ENCODE measurements around the gene OSGIN1.

Gene OSGIN1

DNA sequence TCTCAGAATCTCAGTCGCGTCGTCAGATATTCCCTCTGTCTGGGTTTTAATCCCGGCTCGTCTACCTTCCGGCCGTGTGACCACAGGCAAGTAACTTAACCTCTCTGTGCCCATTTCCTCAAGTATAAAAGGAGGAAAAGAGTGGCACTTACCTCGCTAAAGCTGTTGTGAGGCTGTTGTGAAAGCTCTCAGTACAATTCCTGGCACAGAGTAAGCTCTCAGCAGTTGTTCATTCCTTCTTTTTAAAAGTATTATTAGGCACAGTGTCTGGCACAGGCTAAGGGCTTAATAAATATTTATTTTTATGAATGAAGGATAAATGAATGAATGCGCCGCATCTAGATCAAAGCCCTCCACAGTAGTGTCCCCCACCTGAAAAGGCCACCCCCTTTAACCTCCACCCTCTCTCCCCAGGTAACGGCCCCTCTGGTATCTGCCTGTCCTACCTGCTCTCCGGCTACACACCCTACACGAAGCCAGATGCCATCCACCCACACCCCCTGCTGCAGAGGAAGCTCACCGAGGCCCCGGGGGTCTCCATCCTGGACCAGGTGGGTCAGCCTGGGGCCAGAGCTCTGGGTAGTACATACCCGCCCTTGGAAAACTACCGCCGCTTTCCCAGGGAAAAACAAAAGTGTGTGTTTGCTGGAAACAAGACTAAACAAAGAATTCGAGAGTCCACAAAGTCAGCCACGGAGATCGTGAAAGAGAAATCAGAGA is 6.0 kb downstream of the OSGIN1 start:
- no peak for DNase-seq

DNA sequence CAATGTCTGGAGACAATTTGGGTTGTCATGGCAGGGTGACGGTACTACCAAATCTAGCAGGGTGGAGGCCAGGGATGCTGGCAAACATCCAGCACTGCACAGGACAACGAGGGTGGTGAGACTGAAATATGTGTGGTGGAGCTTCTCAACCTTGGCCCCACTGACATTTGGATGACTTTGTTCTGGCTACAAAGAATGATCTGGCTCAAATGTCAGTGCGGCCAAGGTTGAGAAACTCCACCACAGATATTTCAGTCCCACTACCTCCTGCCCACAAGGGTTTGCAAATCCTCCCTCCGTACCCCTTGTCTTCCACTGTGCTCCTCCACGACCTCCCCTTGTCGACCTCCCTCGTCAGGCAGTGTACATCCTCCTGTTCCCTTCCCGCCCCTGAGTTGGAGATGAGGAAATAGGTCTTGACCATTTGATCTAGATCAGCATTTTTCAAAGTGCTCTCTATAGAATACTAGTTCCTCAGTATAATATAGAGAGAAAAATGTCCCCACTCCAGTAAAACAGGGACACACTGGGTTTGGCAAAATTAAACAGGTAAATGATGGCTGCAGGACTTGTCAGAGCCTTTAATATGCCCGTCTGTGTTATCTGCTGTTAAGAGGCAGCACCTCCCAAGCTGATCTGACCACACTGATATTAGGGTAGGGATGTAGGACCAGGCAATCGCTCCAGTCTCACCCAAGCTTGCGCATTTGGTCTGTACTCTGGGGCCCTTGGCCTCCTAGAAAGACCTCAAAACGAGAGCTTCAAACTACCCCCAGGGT is 6.8 kb downstream of the OSGIN1 start:
- no peak for DNase-seq

DNA sequence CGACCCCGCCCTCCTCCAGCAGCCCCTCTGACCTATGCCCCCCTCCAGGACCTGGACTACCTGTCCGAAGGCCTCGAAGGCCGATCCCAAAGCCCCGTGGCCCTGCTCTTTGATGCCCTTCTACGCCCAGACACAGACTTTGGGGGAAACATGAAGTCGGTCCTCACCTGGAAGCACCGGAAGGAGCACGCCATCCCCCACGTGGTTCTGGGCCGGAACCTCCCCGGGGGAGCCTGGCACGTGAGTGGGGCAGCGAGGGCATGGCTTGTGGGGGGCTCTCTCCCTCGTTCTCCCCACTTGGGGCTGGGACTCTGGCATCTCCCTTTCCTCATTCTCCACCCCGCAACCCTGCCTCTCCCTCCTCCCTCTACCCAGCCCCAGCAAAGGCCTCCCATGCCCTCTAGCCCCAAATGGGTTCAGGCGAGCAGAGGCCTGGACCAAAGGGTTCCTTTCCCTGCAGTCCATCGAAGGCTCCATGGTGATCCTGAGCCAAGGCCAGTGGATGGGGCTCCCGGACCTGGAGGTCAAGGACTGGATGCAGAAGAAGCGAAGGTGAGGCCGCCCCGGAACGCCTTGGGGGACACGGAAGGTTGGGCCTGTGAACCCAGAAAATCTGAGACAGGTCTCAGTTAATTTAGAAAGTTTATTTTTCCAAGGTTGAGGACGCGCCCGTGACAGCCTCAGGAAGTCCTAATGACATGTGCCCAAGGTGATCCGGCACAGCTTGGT is 7.6 kb downstream of the OSGIN1 start:
- no peak for DNase-seq

DNA sequence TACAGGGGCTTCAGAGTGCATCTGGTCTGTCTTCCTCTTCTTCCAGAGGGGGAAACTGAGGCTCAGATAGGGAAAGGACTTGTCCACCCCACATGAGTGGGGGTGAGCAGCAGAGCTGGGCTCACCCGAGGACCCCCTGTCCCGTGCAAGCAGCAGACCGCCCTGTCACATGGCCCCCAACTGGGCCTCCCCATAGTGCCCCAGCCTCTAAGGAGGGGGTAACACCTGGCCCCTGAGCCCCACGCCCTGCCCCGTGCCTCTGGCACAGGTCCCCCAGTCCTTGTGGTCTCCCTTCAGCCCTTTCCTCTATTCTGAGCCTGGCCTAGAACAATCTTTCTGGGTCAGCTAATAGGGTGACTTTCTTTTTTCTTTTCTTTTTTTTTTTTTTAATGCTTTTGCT is 8.6 kb downstream of the OSGIN1 start:
- DNase-seq, result no peak

DNA sequence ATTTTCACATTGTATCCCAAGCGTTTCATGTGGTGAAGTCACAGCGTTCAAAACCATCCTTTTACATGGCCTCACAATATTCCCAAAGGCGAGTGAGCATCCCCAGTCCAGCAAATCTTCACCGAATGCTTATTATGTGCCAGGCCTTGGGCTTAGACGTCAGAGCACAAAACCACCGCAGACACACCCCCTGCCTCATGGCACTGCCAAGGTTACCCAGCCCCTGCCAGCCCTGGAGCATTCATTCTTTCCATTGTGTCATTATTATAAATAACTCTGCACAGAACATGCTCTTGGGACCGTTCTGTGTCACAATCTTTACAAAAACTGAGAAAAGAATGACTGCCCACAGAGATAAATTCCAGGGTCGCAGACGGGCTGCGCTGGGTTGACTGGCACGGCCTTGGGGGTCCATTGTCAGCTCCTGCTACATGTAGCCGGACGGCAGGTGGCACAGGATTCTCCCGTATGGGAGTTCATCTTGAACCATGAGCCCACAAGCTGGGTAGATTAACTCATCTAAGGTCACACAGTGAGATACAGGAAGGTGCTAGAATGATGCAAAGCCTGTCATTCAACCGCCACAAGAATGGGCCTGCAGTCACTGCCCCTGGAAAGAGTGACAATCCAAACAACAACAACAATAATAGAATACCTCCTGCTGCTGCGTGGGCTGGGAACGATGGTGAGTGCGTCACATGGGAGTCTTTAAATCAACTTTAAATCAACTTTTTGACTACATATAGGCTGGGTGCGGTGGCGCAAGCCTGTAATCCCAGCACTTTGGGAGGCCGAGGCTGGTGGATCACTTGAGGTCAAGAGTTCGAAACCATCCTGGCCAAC is 10.5 kb downstream of the OSGIN1 start:
- DNase-seq, result no peak

DNA sequence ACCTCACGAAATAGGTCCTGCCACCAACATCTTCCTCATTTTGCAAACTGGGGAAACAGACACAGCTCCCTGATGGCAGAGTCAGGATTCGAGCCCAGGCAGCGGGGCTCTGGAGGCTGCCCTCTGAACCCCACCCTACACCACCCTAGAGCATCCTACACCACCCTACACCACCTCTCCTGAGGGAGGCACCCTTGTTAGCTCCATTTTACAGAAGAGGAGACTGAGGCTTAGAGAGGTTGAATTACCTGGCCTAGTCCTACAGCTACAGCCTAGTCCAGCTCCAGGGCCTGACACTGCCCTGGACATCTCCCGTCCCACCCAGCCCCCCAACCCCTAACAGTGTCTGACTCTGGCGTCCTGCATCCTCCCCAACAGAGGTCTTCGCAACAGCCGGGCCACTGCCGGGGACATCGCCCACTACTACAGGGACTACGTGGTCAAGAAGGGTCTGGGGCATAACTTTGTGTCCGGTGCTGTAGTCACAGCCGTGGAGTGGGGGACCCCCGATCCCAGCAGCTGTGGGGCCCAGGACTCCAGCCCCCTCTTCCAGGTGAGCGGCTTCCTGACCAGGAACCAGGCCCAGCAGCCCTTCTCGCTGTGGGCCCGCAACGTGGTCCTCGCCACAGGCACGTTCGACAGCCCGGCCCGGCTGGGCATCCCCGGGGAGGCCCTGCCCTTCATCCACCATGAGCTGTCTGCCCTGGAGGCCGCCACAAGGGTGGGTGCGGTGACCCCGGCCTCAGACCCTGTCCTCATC is 11.8 kb downstream of the OSGIN1 start:
- no peak for DNase-seq

DNA sequence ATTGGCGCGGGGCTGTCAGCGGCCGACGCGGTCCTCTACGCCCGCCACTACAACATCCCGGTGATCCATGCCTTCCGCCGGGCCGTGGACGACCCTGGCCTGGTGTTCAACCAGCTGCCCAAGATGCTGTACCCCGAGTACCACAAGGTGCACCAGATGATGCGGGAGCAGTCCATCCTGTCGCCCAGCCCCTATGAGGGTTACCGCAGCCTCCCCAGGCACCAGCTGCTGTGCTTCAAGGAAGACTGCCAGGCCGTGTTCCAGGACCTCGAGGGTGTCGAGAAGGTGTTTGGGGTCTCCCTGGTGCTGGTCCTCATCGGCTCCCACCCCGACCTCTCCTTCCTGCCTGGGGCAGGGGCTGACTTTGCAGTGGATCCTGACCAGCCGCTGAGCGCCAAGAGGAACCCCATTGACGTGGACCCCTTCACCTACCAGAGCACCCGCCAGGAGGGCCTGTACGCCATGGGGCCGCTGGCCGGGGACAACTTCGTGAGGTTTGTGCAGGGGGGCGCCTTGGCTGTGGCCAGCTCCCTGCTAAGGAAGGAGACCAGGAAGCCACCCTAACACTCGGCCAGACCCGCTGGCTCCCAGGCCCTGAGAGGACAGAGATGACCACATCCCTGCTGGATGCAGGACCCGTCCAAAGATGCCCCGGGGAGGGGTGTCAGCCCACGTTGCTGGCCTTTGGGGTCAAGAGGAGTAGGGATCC is 12.6 kb downstream of the OSGIN1 start:
- no peak for DNase-seq

DNA sequence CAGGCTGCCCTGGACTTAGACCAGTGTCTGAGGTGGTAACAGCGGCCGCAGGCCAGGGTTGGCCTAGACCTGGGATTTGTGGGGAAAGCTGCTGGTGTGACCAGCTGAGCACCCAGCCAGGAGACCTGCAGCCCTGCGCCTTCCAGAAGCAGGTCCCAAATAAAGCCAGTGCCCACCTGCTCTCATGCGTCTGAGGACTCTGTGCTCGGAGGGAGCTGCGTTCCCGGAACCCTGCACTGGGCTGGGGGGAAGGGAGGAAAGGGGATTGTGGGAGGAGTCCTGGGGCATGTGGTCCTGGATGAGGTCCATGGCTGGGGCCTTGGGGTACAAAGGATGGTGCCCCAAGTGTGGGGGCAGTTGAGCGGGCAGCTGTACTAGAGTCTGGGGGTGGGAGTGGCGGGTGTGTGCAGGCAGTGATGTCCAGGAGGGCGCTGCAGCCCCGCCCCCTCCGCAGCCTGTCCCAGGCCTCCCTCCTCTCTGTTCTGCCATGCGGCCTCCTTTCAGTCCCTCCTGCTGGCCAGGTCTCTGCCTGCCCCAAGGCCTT is 13.2 kb downstream of the OSGIN1 start:
- no peak for DNase-seq

DNA sequence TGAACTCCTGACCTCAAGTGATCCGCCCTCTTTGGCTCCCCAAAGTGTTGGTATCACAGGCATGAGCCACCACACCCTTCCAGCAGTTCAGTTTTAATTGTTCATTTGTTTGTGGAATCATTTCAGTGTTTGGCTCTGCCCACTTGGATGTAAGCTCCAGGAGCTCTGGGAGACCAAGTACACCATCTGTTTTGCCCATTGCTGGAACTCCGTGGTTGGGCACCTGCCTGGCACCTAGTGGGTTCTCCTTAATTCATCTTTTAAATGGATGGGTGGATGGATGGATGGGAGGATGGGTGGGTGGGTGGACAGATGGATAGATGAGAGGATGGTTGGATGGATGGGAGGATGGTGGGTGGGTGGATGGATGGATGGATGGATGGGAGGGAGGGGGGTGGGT is 14.1 kb downstream of the OSGIN1 start:
- no peak for DNase-seq

DNA sequence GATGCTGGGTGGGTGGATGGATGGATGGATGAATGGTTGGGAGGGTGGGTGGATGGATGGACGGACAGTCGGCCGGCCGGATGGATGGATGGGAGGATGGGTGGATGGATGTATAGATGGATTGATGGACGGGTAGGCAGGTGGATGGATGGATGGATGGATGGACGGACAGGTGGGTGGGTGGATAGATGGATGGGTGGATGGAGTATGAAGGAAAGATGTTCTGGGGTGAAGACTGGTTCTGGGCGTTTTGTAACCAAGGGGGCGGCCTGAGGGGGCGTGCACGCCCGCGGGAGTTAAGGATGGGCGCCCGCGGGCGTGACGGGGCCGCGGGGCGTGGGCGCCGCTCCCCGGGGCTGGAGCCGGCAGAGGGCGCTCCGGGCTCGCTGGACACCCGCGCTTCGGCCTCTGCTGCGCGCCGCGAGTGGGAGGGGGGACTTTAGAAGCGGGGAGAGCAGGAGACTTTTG is 14.8 kb downstream of the OSGIN1 start, which contains the start of gene NECAB2:
Gene NECAB2, plus strand, starts transcription at position 407 of the 468 bp plus-strand sequence. CDS start 405 bp downstream, outside the sequence.
- no peak for DNase-seq

DNA sequence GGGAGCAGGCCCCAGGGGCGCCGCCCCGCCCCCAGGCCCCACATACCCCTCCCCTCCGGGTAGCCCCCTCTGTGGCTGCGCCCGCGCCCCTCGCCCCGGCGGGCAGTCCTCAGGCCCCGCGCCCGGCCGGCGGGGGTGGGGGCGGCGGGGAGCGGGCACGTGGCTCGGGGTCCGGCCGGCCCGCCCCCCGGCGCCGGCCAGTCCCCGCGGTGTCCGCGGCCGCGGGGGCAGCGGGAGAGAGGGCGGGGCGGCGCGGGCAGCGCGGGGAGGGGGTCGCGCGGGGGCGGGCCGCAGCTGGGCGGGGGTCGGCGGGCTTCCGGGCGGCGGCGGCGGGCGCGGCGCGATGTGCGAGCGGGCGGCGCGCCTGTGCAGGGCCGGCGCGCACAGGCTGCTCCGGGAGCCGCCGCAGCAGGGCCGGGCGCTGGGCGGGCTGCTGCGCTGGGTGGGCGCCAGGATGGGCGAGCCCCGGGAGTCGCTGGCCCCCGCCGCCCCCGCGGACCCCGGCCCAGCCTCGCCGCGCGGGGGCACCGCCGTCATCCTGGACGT is 15.3 kb downstream of the OSGIN1 start:
- DNase-seq, result no peak

DNA sequence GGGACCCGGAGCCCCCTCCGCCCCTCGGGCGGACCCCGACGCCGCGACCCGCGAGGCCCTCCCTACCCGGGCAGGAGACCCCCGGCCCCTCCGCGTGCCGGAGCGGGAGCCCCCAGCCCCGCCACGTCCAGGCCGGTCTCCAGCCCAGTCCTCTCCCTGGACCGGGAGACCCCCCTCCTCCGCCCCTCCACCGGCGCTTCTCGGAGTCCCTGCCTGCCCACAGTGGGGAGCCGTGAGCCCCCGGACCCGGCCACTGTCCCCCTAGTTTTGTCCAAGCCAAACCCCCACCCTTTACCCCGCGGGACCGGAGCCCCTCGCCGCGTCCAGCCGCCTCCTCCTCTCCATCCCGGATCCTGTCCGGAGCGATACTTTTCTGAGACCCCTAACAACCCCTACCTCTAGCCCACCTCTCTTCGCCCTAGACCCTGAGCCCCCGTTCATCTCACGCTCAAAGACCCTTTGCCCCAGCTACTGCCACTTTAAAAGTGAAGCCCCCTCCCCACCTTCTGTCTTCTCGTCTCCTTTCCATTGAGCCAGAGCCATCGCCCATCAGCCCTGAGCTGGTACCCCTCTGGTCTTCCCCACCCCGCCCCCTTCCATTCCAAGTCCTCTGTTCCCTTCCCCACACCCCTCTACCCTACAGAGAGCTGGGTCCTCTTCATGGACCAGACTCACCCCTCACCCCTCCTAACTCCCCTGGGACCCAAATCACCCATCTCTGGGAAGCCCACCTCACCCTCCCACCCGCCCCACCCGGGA is 16.0 kb downstream of the OSGIN1 start:
- DNase-seq, result no peak

DNA sequence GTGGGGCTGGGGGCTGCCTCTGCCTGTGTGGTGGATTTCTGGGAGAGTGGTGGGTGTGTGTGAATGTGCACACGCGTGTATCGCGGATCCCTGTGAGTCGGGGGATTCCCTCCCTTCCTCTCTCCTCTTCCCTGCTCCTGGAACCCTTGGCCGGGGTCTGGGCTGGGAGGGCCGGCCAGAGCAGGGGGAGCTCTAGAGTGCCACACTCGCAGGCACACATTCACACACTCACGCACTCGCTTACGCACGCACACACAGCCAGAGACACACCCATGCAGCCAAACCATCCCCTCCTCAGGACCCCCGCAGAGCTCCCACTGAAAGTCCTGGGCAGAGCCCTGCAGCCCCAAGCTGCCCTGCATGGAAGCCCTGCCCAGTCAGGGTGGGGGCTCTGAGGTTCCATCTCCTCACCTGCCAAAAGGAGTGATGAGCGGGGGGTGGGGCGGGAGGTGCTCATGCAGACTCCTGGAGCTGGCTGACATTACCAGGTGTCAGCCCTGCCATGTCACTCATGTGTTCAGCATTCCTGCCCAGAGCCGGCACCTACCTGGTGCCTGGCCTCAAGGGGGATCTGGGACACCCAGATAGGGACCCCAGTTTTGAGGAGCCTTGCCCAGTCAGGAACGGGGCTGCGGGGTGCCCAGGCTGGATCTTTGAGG is 16.9 kb downstream of the OSGIN1 start:
- no peak for DNase-seq

DNA sequence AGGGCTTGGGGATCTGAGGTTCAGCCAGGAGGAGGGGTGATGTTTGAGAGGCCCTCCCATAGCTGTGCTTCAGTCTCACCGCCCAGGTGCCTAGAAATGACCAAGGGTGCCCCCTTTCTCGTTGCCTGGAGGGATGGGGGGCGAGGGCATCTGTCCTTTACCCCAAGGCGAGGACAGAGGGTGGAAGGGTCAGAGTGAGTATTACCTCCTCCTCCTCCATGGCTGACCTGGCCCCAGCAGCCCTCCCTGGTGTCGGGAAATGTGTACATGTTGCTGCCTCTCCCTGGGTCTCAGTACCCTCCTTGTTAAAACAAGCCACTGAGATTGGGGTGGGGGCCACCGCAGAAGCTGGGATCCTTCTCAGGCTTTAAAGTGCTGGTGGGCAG is 17.4 kb downstream of the OSGIN1 start:
- peak; percentile 23 for DNase-seq

DNA sequence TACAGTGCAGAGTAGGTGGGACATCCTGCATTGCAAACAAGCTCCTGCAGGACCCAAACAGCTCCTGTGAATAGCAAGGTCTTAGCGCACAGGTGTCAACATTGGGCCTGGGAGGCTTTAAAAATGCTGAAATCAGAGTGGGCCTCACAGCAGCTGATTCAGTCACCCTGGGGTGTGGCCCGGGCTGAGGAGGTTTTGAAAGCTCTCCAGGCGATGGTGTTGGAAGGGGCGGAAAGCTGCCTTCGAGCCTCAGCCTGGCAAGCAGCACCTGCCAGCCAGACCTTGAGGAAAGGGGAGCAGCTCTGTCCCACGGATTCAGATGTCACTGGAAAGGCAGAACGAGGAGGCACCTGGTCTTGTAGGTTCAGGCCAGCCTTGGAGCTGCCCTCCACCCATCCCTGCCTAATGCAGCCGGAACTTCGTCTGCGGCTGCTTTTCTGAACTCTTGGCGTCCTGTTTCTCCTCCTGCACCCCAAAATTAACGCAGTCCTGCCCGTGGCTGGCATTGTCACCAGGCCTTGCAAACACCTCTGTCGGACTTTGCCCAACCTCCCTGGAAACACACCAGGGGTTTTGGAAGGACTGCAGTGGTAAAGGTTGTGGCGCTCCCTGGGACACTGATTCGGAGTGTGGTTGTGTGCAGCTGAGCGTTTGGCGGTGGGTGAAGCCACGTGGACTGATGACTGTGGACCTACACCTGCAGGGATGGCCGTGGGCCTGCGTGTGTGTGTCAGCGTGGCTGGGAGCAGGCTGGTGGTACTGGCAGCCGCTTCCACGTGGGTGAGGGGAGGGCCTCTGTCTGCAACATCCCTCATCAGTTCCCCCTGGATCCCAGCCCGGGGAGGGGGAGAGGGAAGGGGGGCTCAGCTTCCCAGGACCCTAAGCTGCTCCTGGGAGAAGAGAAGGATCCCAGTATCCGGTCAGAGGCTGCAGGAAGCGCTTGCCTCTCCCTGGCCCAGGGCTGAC is 18.4 kb downstream of the OSGIN1 start:
- DNase-seq, result peak; percentile 17

DNA sequence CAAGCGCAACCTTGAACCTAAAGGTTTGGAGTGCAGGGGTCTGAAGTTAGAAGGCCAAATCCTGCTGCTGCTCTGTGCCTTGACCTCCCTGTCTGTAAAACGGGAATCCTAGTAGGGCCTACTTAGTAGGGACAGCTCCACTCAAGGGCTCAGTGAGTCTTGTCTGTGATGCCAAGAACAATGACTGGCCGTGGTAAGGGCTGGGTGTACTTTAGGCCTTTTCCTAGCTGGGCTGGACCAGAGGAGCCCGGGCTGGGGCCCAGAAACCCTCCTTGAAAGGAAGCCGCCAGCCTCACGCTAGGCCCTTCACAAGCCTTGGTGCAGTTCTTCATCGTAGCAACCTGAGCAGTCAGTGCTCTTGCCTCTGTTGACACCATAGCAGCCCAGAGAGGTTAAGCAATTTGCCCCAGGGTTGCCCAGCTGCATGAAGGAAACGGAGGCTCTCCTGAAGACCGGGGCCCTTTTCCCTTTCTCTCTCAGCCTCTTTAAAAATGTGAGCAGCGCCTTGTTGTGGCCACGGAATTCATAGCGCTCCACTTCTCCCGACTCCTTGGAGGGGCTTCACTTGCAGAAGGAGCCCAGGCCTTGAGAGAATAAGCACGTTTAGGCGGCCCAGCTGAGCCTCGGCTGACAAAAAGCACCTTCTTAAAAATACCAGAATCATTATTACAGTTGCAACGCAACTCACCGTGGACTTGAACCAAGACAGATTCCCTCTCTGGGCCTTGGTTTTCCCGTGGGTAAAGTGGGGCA is 19.4 kb downstream of the OSGIN1 start:
- DNase-seq, result peak; percentile 8

DNA sequence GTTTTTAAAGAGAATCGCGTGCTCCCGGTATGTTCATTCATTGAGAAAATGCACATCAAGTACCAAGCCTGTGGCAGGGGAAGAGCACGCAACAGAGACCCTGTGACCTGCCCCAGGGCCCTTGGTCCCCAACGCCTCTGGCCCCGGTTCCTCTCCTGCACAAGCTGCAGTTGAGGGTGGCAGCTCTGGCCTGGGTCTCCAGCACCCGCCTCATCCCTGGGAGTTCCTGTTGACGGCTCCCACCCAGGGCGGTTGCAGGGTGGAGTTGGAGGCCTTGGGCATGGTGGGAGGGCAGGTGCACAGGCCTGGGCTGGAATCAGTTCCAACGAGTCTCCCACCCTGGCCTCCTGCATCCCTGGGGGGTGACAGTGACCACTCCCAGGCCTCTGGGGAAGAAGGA is 20.0 kb downstream of the OSGIN1 start:
- no peak for DNase-seq
